Measurements from ENCODE around the gene BCKDHB. TPM values are rescaled to one million over a fixed set of nuclear protein-coding genes. Genes with fewer than 3 reads are reported as not detected.

The BCKDHB gene
- total RNA-seq, 6 donors from 2014 or later, result 12.8 to 26.2 (median 14.5) TPM

GRCh38 chr6:80364149-80364548 lies 257.7 kb downstream of the BCKDHB start:
- H3K9me3 ChIP-seq, result no peaks in the 10 kb centered on the region
- DNase-seq (no peak), ATAC-seq (ENCODE audit: low FRiP score in 2 of 2) (no peak)
- H3K4me3 ChIP-seq, result no peak overlapping the region
- H3K27me3 ChIP-seq, result no peaks in the 10 kb centered on the region
- H3K36me3 ChIP-seq, result no peaks in the 10 kb centered on the region
- TF ChIP-seq EP300 (IDR thresholded peaks at IDR 0.05) (no peak), POLR2A (IDR thresholded peaks at IDR 0.05) (no peak), POLR2AphosphoS5 (IDR thresholded peaks at IDR 0.05) (no peak)
- TF ChIP-seq, protein P1, sequence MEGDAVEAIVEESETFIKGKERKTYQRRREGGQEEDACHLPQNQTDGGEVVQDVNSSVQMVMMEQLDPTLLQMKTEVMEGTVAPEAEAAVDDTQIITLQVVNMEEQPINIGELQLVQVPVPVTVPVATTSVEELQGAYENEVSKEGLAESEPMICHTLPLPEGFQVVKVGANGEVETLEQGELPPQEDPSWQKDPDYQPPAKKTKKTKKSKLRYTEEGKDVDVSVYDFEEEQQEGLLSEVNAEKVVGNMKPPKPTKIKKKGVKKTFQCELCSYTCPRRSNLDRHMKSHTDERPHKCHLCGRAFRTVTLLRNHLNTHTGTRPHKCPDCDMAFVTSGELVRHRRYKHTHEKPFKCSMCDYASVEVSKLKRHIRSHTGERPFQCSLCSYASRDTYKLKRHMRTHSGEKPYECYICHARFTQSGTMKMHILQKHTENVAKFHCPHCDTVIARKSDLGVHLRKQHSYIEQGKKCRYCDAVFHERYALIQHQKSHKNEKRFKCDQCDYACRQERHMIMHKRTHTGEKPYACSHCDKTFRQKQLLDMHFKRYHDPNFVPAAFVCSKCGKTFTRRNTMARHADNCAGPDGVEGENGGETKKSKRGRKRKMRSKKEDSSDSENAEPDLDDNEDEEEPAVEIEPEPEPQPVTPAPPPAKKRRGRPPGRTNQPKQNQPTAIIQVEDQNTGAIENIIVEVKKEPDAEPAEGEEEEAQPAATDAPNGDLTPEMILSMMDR (IDR thresholded peaks at IDR 0.05), result no peak
- no peaks in the 10 kb centered on the region for H3K4me1 ChIP-seq
- WGBS, 2 donors, result 91 to 96% methylated on average over 3 of the region's 3 CpGs
- no peak overlapping the region for H3K27ac ChIP-seq

DNA sequence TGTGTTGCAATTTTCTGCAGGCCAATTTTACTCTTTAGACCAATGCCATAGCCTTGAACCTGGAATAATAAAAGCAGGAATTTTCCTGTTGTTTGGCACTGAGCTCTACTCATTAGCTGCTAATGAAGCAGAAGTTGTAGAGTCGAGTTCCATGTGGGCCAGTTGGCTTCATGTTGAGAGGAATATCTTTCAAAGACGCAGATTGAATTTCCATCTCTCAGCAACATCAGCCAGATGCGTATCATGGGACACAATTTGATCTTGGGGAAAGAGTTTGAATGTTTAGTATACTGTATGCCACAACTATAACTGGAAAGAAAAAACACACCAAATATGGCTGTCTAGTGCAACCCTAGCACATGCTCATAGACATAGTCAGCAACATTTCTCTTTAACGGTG lies 259.6 kb downstream of the BCKDHB start:
- DNase-seq (no peak), ATAC-seq (ENCODE audit: low FRiP score in 2 of 2) (no peak)
- Histone ChIP-seq H3K9me3 (no peaks in the 10 kb centered on the region), H3K27ac (no peak overlapping the region), H3K4me1 (no peaks in the 10 kb centered on the region), H3K27me3 (no peaks in the 10 kb centered on the region), H3K36me3 (no peaks in the 10 kb centered on the region), H3K4me3 (no peak overlapping the region)
- TF ChIP-seq POLR2A (IDR thresholded peaks at IDR 0.05) (no peak), POLR2AphosphoS5 (IDR thresholded peaks at IDR 0.05) (no peak), EP300 (IDR thresholded peaks at IDR 0.05) (no peak)
- TF ChIP-seq, protein P1 (IDR thresholded peaks at IDR 0.05), result no peak
- WGBS, 2 donors, result 67 to 92% methylated on average over 4 of the region's 4 CpGs

DNA sequence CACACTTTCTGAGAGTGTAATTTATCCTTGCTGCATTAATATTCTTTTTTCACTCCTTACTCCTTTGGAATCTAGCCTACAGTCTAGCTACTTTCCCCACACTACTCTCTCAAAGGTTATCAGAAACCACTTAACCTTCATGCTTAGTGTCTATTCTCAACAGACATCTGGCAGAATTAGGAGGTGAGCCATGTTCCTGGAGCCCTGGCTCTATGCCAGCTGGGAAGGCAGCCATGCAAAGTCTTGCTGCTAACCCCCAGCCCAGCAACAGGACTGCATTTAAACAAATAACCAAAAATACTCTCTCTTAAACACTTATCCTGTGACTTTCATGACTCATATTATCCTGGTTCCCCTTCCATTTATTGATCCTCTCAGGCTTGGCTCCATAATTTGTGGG lies 260.2 kb downstream of the BCKDHB start:
- Histone ChIP-seq H3K4me3 (no peak overlapping the region), H3K36me3 (no peaks in the 10 kb centered on the region), H3K9me3 (no peaks in the 10 kb centered on the region), H3K4me1 (no peaks in the 10 kb centered on the region), H3K27me3 (no peaks in the 10 kb centered on the region), H3K27ac (no peak overlapping the region)
- ATAC-seq (ENCODE audit: low FRiP score in 2 of 2) (no peak), DNase-seq (no peak)
- TF ChIP-seq EP300 (IDR thresholded peaks at IDR 0.05) (no peak), POLR2AphosphoS5 (IDR thresholded peaks at IDR 0.05) (no peak), POLR2A (IDR thresholded peaks at IDR 0.05) (no peak)
- TF ChIP-seq, protein P1 (IDR thresholded peaks at IDR 0.05), result no peak

DNA sequence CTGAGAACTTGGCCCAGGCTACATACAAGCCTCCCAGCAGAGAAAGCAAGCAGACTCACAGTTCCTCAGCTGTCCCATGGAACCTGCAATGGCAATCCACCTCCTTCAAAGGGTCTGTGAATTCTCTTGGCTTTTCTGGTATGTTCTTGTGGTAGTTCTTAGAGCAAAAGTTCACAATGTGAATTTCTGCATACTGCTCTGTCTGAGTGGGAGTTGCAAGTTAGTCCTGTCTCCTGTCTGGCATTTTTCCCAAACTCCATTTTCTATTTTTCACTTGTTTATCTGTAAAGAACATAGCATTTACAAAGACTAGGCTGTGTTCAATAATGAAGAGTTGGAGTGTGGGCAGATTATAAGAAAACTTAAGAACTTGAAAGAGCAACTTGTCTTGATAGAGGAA lies 269.9 kb downstream of the BCKDHB start:
- ATAC-seq (ENCODE audit: low FRiP score in 2 of 2) (no peak), DNase-seq (no peak)
- Histone ChIP-seq H3K27me3 (no peaks in the 10 kb centered on the region), H3K4me3 (no peak overlapping the region), H3K36me3 (no peaks in the 10 kb centered on the region), H3K9me3 (no peaks in the 10 kb centered on the region), H3K27ac (no peak overlapping the region), H3K4me1 (no peaks in the 10 kb centered on the region)
- TF ChIP-seq POLR2A (IDR thresholded peaks at IDR 0.05), result no peak
- no peak for TF ChIP-seq EP300 (IDR thresholded peaks at IDR 0.05)
- no peak for TF ChIP-seq POLR2AphosphoS5 (IDR thresholded peaks at IDR 0.05)
- TF ChIP-seq, protein P1 (IDR thresholded peaks at IDR 0.05), result no peak

GRCh38 chr6:80380566-80380965 lies 274.1 kb downstream of the BCKDHB start:
- Histone ChIP-seq H3K4me3 (no peak overlapping the region), H3K9me3 (no peaks in the 10 kb centered on the region), H3K36me3 (no peaks in the 10 kb centered on the region), H3K27me3 (no peaks in the 10 kb centered on the region), H3K4me1 (no peaks in the 10 kb centered on the region), H3K27ac (no peak overlapping the region)
- ATAC-seq (ENCODE audit: low FRiP score in 2 of 2) (no peak), DNase-seq (no peak)
- TF ChIP-seq POLR2AphosphoS5 (IDR thresholded peaks at IDR 0.05), result no peak
- no peak for TF ChIP-seq EP300 (IDR thresholded peaks at IDR 0.05)
- TF ChIP-seq, protein P1 (IDR thresholded peaks at IDR 0.05), result no peak
- TF ChIP-seq POLR2A (IDR thresholded peaks at IDR 0.05), result no peak
- WGBS, 2 donors, result 72 to 81% methylated on average over 1 of the region's 1 CpG

All from upper lobe of left lung (tissue), 6 donors.